GM12878 (cell line): ENCODE results near the gene TSHZ3.

ENCODE experiments used
- BRCA1 ChIP-seq: IDR thresholded peaks from 2 replicates; pipeline ENCODE4 v1.6.1; 2011; ENCODE audit warnings: low read depth, low read length, improper control_type of control experiment
- CREB1 ChIP-seq: IDR thresholded peaks from 2 replicates; pipeline ENCODE4 v1.6.1; 2012; ENCODE audit warnings: low read depth, mild to moderate bottlenecking, inconsistent platforms
- CTCF ChIP-seq, 3 experiments: IDR thresholded peaks in 2 of 3; conservative IDR thresholded peaks in 1 of 3; 2 replicates each; pipeline ENCODE4 v1.5.1; 2011; ENCODE audit warnings: low read depth in 3 of 3, low read length in 3 of 3, mild to moderate bottlenecking in 3 of 3, control low read depth in 2 of 3, moderate library complexity in 2 of 3, inconsistent platforms in 1 of 3, mixed read lengths in 1 of 3; ENCODE audit not compliant: control insufficient read depth in 2 of 3, insufficient read depth in 1 of 3; ENCODE audit errors: extremely low read depth in 1 of 3
- EZH2 ChIP-seq: IDR thresholded peaks from 2 replicates; pipeline ENCODE4 v1.6.1; 2012; ENCODE audit warnings: low read depth, mild to moderate bottlenecking, control low read depth, inconsistent platforms, low read length, borderline replicate concordance; ENCODE audit not compliant: control insufficient read depth
- HDAC2 ChIP-seq: fragments of 200-600 bp; sonication (generic); IDR thresholded peaks from 2 replicates; pipeline ENCODE4 v1.6.1; 2017
- NFIC ChIP-seq: IDR thresholded peaks from 2 replicates; pipeline ENCODE4 v1.6.1; 2012; ENCODE audit warnings: low read depth, mild to moderate bottlenecking, inconsistent platforms, low read length, moderate library complexity
- NRF1 ChIP-seq: conservative IDR thresholded peaks from 2 replicates; pipeline ENCODE4 v1.6.1; 2011; ENCODE audit warnings: mild to moderate bottlenecking, low read depth, low read length, improper control_type of control experiment
- POLR2A ChIP-seq: IDR thresholded peaks from 2 replicates; pipeline ENCODE4 v1.6.1; 2011; ENCODE audit warnings: low read depth, mild to moderate bottlenecking, low read length
- REST ChIP-seq: IDR thresholded peaks from 2 replicates; pipeline ENCODE4 v1.6.1; 2012; ENCODE audit warnings: mild to moderate bottlenecking, low read depth, low read length
- TAF1 ChIP-seq: IDR thresholded peaks from 2 replicates; pipeline ENCODE4 v1.6.1; 2011; ENCODE audit warnings: mild to moderate bottlenecking, low read depth, low read length, borderline replicate concordance
- USF2 ChIP-seq: IDR thresholded peaks from 2 replicates; pipeline ENCODE4 v1.6.1; 2011; ENCODE audit warnings: low read depth, low read length, improper control_type of control experiment, borderline replicate concordance
- ZNF217 ChIP-seq: fragments of 450-650 bp; IDR thresholded peaks from 2 replicates; pipeline ENCODE4 v1.6.1; 2017; ENCODE audit warnings: antibody characterized with exemption, mild to moderate bottlenecking
- ZNF687 ChIP-seq: fragments of 450-650 bp; IDR thresholded peaks from 2 replicates; pipeline ENCODE4 v1.6.1; 2017; ENCODE audit warnings: mild to moderate bottlenecking, moderate library complexity

- TF ChIP-seq CTCF (IDR thresholded peaks at IDR 0.05 in 2 of 3, conservative IDR thresholded peaks at IDR 0.05 in 1 of 3; ENCODE audit: control insufficient read depth in 2 of 3, extremely low read depth in 1 of 3, insufficient read depth in 1 of 3, low read depth in 3 of 3, low read length in 3 of 3) (no peak), USF2 (no peak), REST (no peak), BRCA1 (no peak), ZNF217 (no peak), POLR2A (no peak), NRF1 (no peak), NFIC (no peak), TAF1 (no peak), CREB1 (no peak), ZNF687 (no peak), HDAC2 (no peak), EZH2 (no peak)
These were observed 30.3 kb downstream of the TSHZ3 start for GRCh38 chr19:31318790-31319425.
